DND-41 (cell line): ENCODE data around the gene PLA2G2A.

Experiments
- CTCF ChIP-seq: IDR thresholded peaks from 2 replicates; pipeline ENCODE4 v1.5.1; 2012; ENCODE audit warnings: borderline replicate concordance, low read length, moderate library complexity, mild to moderate bottlenecking; ENCODE audit not compliant: poor library complexity, severe bottlenecking; ENCODE audit errors: extremely low read depth
- EZH2 ChIP-seq: IDR thresholded peaks from 3 replicates; pipeline ENCODE4 v1.6.1; 2012; ENCODE audit warnings: borderline replicate concordance, low read depth, mild to moderate bottlenecking, moderate library complexity, low read length, inconsistent platforms; ENCODE audit not compliant: severe bottlenecking

- TF ChIP-seq CTCF = no peak
- no peak for TF ChIP-seq EZH2
Measured at GRCh38 chr1:19975423-19976193, 3.8 kb downstream of the PLA2G2A start.
